SKM-1 (cell line): ENCODE measurements around the gene RAB3B.
"Not testable (repeated sequence)": the region's sequence is repeated elsewhere in the genome, so short reads cannot be mapped to it uniquely, and the experiment has no call there.

Source experiments
- DNase-seq: peaks from one replicate; lab custom pipeline; 2025; ENCODE audit not compliant: unreplicated experiment; lab: John Stamatoyannopoulos, UW

RAB3B gene

DNA sequence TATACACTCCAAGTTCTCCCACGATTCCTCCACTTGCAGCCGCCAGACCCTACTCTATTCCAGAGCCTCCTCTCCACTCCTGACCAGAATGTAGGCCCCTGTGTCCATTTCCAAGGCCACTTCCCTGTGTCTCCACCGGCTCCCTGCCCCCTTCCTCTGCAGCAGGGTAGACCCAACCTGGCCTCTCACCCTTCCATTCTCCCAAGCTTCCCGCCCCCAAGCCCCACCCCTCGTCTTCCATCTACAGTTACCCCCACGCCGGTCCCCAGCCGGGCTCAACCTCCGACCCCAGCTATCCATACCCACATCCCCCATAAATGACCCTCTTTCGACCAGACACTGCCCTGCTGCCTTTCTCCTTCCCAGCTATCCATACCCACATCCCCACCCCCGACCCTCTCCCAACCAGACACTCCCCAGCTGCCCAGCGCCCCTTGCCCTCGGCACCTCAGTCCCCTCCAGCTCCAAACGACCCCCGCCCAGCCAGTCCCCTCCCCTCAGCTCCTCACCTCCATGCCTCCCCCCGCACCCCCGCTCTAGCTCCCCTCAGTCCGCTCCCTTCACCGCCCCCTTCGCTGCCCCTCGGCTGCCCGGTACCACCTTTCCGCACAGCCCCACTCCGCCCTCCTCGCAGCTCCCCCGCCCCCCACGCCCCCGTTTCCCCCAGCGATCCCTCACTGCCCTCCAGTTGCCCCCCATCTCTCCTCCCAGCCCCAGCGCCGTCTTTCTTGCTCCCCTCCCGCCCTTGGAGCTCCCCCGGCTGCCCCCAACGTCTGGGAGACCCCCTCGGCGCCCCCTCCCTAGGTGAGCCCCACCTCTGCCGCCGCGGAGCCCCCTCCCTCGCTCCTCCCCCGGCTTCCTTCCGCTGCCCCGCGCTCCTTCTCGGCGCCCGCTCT is 670 bp downstream of the RAB3B start:
- no peak for DNase-seq

DNA sequence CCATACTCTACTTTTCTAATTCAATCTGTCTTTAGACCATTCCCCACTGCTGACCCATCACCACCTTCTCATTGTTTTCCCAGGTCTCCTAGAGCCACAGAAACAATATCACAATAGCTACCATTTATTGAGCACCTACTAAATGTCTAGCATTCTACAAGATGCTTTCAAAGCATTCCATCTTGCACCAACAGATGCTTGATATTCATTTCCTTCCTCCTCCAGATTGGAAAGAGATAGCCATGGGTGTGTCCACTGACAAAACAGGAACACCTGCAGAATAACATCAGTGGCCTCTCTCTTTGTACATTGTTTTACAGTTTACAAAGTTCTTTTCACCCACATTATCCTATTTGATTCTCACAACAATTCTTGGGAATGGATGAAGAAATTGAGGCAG is 2.2 kb downstream of the RAB3B start:
- no peak for DNase-seq

DNA sequence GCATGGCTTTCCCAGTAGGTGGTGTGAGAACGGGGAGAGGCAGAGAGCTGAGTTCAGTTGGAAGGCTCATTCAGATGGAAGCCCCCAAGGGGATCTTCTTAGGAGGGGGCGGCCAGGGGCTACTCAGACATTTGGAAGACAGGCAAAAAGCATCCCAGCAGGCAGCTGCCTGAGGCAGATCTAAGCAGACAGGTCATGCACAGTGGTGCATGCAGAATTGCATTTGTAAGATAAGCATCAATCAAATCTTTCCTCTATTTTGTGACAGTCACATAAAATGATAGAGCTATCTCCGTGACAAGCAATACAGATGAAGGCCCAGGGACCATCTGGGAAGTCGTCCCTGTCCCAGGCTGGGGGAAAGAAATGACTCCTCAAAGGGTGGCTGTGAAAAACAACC is 3.8 kb downstream of the RAB3B start:
- no peak for DNase-seq

DNA sequence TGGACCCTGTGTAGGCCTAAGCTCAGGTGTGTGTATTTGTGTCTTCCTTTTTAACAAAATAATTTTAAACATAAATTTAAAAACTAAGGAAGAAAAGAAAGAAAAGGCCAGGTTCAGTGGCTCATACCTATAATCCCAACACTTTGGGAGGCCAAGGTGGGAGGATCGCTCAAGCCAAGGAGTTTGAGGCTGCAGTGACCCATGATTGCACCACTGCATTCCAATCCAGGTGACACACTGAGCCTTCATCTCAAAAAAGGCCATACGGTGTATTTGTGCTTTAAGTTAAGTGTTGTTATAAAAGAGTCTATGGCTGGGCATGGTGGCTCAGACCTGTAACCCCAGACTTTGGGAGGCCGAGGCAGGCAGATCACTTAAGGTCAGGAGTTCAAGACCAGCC is 8.3 kb downstream of the RAB3B start:
- no peak for DNase-seq

DNA sequence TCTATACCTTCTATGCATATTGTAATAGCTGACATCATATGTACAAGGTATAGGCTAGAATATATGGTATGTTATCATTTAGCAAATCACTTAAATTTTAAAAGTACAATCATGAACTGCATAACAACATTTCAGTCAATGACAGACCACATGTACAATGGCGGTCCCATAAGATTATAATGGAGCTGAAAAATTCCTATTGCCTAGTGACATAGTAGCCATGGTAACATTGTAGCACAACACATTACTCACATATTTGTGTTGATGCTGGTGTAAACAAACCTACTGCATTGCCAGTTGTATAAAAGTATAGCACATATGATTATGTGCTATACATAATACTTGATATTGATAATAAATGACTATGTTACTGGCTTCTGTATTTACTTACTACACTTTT is 8.9 kb downstream of the RAB3B start:
- no peak for DNase-seq

DNA sequence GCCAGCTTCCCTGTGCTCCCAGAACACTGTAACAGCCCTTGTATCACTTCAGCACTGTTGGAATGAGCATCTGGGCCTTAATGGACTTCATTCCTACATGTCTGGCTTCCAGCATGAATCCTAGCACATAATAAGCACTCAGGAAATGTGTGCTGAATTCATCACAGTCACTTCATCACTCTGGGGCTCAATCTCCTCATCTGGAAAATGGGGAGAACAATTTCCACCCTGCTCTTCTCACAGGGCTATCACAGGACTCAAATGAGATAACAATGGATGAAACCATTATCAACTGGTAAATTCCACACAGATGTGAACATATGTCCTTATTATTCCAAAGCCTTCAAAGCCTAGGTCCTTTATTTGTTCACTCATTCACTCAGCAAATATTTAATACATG is 12.4 kb downstream of the RAB3B start:
- no peak for DNase-seq

DNA sequence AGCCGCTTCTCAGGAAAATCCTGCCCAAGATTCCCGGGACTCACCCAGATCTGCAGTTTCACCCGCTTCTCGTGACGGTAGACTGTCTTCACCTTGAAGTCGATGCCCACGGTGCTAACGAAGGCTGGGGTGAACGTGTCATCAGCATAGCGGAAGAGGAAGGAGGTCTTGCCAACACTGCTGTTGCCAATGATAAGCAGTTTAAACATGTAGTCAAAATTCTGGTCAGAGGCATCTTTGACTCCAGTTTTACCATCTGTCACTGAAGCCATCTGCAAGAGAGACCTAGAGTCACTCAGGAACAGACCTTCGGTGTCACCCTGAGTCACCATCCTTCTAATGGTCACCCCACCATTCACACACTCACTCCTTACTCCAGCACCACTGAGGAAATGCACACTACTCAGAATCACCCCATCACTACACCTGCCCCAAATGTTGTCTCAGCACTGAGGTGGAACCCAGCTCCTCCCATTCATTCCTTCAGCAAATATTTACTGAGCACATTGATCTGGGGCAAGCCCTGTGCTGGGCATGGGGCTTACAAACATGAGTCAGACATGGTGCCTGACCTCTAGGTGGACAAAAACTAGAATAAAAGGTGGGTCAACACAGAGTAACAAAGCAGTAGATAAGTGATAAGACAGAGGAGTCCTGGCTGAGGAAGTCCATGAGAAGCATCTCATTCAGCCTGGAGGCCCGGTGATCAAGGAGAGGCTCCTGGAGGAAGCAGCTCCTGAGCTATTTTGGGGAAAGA is 13.5 kb downstream of the RAB3B start:
- no peak for DNase-seq

DNA sequence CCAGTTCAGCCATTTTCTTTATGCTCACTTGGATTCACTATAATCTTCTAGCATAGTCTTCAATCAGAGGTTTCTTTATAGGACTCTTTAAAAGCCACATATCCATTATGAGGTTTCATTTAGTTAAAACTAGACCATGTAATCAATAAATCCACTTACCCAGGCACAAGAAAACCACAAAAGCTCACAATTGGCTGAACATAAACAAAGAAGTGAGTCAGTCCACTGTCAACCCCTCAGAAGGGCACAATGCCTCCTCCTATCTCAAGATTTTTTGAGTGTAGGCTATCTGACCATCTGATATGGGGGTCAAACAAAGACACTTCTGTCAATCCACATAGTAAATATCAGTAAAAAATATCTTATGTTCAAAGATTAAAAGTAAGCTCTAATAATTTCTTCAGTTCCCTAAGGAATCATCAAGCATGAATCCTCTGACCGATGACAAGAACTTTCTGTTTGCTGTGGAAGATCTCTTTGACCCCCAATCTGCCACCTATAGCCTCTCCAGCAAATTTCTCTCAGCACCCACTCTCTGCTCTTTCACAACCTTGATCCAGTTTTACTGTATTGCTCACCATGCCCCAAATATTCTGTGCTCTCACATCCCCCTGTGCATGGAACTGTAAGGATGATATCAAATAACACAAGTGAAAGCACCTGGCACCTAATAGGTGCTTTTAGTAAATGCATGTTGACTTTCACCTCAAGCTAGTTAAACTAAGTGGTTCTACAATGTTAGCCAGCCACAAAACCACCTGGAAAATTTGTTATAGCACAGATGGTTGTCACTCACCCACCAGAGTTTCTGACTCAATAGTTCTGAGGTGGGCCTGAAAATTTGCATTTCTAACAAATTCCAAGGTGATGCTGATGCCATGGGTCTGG is 16.7 kb downstream of the RAB3B start:
- no peak for DNase-seq

DNA sequence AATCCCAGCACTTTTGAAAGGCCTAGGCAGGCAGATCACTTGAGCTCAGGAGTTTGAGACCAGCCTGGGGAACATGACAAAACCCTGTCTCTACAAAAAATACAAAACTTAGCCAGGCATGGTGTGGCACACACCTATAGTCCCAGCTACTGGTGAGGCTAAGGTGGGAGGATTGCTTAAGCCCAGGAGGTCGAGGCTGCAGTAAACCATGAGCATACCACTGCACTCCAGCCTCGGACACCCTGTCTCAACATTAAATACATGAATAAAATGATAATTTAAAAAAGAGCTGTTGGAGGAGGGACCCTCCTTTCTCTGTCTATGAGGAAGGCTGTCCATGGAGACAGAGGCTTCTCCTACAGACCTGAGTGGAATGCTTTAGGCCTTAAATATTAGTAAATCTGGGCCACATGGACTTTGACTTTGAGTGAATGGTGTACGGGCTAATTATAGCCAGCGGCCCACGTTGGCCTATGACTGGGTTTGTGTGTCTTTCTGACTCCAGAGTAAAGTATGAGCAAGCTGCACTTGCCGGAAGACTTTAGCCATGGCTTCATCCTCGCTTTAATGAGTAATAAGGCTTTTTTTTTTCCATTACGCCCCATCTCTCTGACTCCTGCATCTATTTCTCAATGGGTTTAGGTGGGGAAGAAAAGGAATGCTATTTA is 21.3 kb downstream of the RAB3B start:
- no peak for DNase-seq

DNA sequence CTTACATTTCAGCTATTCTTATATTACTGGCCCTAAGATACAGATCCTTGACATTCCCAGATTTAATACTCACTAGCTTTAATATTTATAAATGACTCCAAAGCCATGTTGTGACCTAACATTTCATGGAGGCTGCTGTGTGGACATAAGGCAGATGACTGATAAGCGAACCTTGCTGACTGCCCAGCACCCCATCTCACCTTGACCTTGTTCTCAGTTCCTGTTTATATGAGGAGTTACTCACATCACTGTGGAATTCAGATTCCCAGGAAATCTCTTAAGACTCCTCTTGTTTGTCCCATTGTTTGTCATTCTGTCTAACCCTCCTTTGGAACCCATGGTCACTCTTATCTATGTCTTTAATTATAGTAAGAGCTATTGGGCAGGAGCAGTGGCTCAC is 21.9 kb downstream of the RAB3B start:
- DNase-seq, result no peak

DNA sequence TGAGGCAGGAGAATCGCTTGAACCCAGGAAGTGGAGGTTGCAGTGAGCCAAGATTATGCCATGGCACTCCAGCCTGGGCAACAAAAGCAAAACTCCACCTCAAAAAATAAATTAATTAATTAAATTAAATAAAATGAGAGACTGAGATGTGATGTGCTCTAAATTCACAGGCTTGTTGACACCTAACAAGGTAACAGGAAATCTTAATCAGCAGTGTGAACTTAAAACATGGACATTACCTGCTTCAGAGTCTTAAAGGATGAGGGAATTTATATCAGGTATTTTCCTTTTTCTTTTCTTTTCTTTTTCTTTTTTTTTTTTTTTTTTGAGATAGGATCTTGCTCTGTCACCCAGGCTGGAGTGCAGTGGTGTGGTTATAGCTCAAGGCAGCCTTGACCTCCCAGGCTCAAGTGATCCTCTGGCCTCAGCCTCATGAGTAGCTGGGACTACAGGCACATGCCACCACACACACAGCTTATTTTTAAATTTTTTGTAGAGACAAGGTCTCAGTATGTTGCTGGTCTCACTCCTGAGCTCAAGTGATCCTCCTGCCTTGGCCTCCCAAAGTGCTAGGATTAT is 23.2 kb downstream of the RAB3B start:
- DNase-seq, result not testable (repeated sequence)

DNA sequence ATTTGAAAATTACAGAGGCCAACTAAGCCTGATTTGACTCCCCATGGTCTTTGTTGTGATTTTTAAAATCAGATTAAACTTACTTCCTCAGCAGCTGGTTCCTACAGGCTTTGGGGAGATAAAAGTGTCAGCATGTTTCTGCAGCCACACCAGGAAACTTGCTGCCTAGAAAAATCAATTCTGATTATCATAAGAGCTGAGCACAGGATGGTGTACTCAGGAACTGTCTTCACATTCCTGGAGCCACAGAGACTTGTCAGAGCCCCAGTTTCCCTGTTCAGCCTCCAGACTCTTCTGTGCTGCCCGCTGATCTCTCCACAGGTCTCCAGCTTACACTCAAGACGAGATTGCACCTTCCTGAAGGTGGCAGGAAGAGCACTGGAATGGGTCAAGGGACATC is 23.9 kb downstream of the RAB3B start:
- no peak for DNase-seq

DNA sequence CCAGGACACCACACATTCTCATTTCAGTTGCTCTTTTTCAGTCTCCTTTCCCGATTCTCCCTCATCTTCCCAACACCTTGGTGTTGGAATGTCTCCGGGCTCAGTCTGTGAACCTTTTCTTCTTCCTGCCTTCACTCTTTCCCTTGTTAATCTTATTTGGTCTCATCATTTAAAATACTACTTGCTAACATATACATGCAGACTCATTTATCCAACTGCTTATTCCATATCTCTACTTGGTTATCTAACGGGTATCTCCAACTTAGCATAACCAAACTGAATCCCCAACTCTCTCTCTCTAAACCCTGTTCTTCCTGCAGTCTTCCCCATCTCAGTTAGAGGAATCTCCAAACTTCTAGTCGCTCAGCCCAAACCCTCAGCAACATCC is 26.2 kb downstream of the RAB3B start:
- DNase-seq, result no peak

DNA sequence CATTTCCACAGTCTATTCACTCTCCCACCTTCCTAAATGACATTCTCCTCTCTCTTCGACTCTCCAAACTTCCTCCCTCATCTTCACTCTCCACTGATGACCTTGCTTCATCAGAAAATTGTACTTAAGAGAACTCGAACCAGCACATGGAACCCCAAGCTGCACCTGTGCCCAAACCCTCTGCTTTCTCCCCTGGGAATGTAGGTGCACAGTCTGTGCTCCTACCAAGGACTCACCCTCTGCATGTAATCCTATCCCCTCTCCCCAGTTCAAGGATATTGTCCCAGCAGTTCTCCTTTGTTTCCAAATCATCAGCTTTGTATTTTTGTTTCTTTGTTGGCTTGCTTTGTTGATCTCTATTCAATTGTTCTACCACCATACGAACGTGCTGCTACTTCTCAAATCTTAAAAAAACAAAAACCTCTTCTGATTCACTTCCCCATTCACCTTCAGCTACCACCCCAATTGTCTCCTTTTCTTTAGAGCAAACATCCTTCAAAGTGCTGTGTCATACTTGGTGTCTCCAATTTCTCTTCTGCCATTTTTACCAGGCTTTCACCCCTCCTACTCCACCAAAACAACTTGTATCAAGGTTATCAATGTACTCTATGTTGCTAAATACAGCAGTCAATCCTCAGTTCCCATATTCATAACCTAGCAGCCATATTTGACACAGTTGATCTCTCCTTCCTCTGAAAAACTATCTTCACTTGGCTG is 26.8 kb downstream of the RAB3B start:
- DNase-seq, result no peak

DNA sequence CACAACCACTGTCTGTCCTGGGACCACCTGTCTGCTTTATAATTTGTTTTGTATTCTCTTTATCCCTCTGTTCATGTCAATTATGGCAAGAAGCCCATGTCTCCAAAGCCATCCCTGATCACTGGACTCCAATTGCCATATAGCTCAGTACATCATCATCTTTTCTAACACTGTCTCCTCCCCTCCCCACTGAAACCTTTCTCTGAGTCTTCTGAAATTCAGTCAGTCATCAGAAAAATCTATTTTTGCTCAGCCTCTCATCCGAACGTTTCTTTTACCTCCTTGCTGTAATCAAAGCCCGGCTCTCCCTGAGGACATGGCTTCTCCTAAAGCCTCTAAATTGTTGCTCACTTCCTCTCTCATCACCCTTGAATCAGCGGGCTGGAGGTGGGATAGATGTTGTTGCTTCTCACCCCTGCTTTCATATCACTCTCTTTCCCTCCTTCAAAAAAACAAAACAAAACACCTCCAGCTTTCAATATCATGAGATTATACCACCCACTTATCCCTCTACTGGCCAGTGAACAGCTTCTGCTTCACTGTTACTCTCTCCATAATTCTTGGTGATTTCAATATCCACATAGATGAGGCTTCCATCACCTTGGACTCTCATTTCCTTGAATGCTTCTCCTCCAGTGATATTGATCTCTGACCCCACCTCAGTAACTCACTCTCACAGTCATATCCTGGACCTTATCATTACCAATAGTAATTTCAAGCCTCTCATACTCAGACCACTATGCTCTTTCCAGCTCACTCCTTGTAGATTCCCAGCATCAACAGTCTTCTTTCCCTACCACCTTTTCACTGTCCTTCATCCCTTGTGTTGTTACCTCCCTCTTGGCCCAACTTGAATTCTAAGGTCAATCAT is 27.8 kb downstream of the RAB3B start:
- DNase-seq, result no peak

DNA sequence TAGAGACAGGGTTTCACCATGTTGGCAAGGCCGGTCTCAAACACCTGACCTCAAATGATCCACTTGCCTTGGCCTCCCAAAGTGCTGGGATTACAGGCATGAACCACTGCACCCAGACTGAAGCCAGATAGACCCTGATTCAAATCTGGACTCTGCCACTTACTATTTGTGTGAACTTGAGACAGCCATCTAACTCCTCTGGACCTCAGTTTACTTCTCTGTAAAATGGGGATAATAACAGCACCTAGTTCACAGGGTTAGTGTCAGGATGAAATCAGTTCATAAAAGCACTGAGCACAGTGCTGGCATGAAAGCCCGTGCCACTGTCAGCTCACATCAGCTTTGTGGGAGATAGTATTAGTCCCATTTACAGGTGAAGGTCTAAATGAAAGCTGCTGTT is 28.5 kb downstream of the RAB3B start:
- DNase-seq, result no peak

DNA sequence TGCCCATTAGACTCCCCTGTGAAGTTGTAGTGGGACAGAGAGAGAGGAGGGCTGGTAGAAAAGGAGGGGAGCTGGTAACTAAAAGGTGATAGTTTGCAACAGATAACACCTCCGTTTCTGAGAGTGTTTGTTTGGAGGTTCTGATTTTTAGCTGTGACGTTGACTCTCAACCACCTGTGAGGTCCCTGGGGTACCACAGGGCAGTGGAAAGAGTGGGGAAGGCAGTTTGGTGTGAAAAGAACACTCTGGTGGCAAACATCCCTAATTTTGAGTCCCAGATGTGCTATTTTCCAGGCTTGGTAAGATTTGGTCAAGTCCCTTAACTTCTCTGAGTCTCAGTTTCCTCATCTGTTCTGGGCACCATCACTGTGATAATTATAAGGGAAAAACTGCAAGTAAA is 29.3 kb downstream of the RAB3B start:
- no peak for DNase-seq

DNA sequence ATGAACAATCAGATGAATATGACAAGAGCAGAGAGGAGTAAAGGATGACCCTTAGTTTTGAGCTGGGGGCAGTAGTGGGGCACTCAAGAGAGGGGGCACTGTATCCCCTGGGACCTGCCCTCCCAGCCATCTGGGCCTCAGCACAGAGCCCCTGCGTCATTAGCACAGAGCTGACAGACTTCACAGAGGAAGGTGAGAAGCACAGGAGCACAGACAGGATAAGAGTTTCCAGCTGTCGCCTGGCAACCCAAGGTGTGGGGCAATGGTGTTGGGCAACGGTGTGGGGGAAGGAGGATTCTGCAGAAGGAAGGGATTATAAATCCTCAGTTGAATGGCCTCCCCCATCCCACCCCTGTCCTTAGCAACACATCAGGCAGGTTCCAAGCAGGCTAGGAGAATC is 30.2 kb downstream of the RAB3B start:
- peak; percentile 45 for DNase-seq

DNA sequence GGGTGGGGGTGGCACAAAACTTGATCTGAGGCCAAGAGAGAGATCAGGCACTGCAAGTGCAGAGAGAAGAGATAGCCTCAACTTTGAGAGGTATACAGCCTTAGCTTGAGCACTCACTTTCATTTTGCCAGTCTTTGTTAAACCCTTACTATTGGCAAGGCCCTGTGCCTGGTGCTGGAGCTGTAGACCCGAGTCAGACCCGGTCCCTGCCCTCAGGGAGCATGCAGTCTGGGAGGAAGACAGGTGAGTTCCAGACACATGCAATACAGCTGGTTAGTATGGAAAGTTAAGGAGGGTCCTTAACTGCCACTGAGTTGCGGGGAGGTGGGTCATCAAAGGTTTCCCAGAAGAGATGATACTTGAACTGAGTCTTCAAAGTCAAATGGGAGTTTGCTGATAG is 31.7 kb downstream of the RAB3B start:
- no peak for DNase-seq
